NT2/D1 (cell line): ENCODE results near the gene TIGAR.

ENCODE experiments used
- DNase-seq: peaks from one replicate; pipeline ENCODE4 v3.0.0-alpha.2; 2011; ENCODE audit warnings: low read depth, low spot score
- H3K27me3 ChIP-seq: 2 replicates; pipeline ENCODE4 v1.6.0; 2011; ENCODE audit warnings: mild to moderate bottlenecking; ENCODE audit not compliant: insufficient read length, insufficient read depth
- H3K36me3 ChIP-seq: 2 replicates; pipeline ENCODE4 v1.6.1; 2011; ENCODE audit warnings: mild to moderate bottlenecking, low read length, mixed read lengths; ENCODE audit not compliant: insufficient read depth, insufficient read length
- H3K4me1 ChIP-seq: 2 replicates; pipeline ENCODE4 v1.5.1; 2011; ENCODE audit not compliant: insufficient read depth, insufficient read length
- H3K4me3 ChIP-seq: 2 replicates; pipeline ENCODE4 v1.5.1; 2011; ENCODE audit warnings: low read depth; ENCODE audit not compliant: insufficient read length
- H3K9ac ChIP-seq: 2 replicates; pipeline ENCODE4 v1.6.0; 2011; ENCODE audit warnings: low read depth; ENCODE audit not compliant: insufficient read length
- H3K9me3 ChIP-seq: 2 replicates; pipeline ENCODE4 v1.5.1; 2011; ENCODE audit warnings: mild to moderate bottlenecking, low read length; ENCODE audit not compliant: insufficient read depth
- SUZ12 ChIP-seq: IDR thresholded peaks from 2 replicates; pipeline ENCODE4 v1.6.1; 2011; ENCODE audit not compliant: insufficient read length, insufficient read depth; ENCODE audit errors: extremely low read depth
- YY1 ChIP-seq: IDR thresholded peaks from 2 replicates; pipeline ENCODE4 v1.6.1; 2011; ENCODE audit not compliant: insufficient read length, insufficient read depth
- ZNF274 ChIP-seq: IDR thresholded peaks from 2 replicates; pipeline ENCODE4 v1.6.1; 2011; ENCODE audit warnings: mild to moderate bottlenecking, low read depth, low read length

TIGAR gene

DNA sequence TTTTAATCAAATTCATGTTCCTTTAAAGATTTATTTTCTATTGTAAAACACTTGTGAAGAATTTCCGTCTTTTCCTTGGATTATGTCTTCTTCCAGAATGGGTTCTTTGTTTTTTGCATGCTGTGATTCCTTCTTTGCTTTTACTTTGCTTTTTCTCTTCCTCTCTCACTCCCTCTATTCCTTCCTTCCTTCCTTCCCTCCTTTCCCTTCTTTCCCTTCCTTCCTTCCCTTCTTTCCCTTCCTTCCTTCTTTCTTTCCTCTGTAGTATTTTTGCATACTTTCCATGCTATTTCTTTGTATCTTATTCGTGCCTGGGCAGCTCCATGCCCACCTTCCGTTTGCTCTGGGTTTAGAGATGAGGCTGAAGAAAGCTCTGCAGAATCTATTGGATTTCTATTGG is 80.1 kb downstream of the TIGAR start:
- no peaks in the 10 kb centered on the region for H3K27me3 ChIP-seq
- DNase-seq = no peak
- no peak overlapping the region for H3K4me3 ChIP-seq
- TF ChIP-seq YY1 (no peak), ZNF274 (no peak), SUZ12 (no peak)
- no peaks in the 10 kb centered on the region for H3K36me3 ChIP-seq
- peaks cover 14% of the 10 kb centered on the region; the same call in 1 of the 2 replicates for H3K9me3 ChIP-seq
- H3K4me1 ChIP-seq = peaks cover 10% of the 10 kb centered on the region
- H3K9ac ChIP-seq = no peak overlapping the region

DNA sequence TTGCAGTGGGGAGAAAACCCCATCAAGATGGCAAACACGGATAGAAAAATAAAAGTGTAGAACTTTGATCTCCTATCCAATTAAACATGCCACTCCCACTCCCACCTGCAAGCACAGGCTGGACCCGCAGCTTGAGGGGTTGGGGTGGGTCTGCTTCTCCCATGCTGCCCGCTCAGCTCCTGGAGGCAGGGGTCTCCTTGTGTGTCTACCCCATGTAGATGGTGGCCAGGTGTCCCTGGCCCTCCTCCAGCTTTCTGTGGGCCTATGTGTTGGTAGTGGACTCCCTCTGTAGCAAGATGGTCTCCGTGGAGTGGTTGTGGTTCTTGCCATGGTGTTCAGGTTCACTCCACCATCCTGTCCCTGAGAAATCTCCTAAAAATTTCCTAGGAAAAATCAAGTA is 82.0 kb downstream of the TIGAR start:
- Histone ChIP-seq H3K4me3 (no peak overlapping the region), H3K9ac (no peak overlapping the region), H3K36me3 (no peaks in the 10 kb centered on the region), H3K27me3 (no peaks in the 10 kb centered on the region), H3K9me3 (peaks cover 14% of the 10 kb centered on the region; the same call in 1 of the 2 replicates), H3K4me1 (peaks cover 10% of the 10 kb centered on the region)
- no peak for TF ChIP-seq SUZ12
- no peak for TF ChIP-seq YY1
- no peak for TF ChIP-seq ZNF274
- no peak for DNase-seq
